Pancreas (tissue), 10 donors: ENCODE data around the gene KIAA1191. TPM values are rescaled to one million over a fixed set of nuclear protein-coding genes. Genes with fewer than 3 reads are reported as not detected.
A peak's percentile ranks its signal among the peaks of the same experiment; 100 is the strongest.

Source experiments
- ATAC-seq, 4 donors: fragments of 200-7000 bp; cut with Tn5 transposase; one replicate each; pipeline versions ENCODE4 v1.8.0 to v1.9.1; 2020; ENCODE audit warnings: mild to moderate bottlenecking in 4 of 4, moderate library complexity in 4 of 4
- DNase-seq, 6 donors: peaks; one replicate each; pipeline ENCODE4 v3.0.0-alpha.2; 2020
- FAIRE-seq: peaks from 2 replicates; lab custom pipeline; 2012; peaks lifted over from hg19 to GRCh38; lab: Jason Lieb, UNC
- H3K27ac ChIP-seq, 4 donors: fragments of 200-600 bp; sonication (generic); 1 replicate in 3 of 4; 2 replicates in 1 of 4; pipeline versions ENCODE4 v1.5.0 to v1.8.0; 2020
- H3K27me3 ChIP-seq, 4 donors: fragments of 200-600 bp; one replicate each; pipeline ENCODE4 v1.8.0; 2021
- H3K36me3 ChIP-seq, 3 donors: fragments of 200-600 bp; sonication (generic) in 1 of 3; one replicate each; pipeline versions ENCODE4 v1.5.0 to v1.8.0; 2020 to 2021
- H3K4me1 ChIP-seq, 3 donors: fragments of 200-600 bp; one replicate each; pipeline ENCODE4 v1.8.0; 2021
- H3K4me3 ChIP-seq, 4 donors: fragments of 200-600 bp; sonication (generic) in 2 of 4; one replicate each; pipeline versions ENCODE4 v1.5.0 to v1.8.0; 2020 to 2021
- H3K9me3 ChIP-seq, 4 donors: fragments of 200-600 bp; one replicate each; pipeline ENCODE4 v1.8.0; 2021
- CTCF ChIP-seq, 4 donors: fragments of 200-600 bp; sonication (generic) in 3 of 4; IDR thresholded peaks; one replicate each; pipeline versions ENCODE4 v1.5.0 to v1.8.0; 2021; ENCODE audit warnings: antibody characterized with exemption in 4 of 4
- WGBS, 2 donors: extraction: QIAGEN DNeasy Blood & Tissue Kit; methylation state at CpG; one replicate each; pipeline ENCODE4 v1.1.7; 2013; 5-methylcytosine and 5-hydroxymethylcytosine counted together
- intact Hi-C, 3 donors: fragments of 100-400 bp; cut with DNase I; formaldehyde crosslinking; loops; one replicate each; pipeline versions ENCODE4 v1.11.1 to v1.14.2; 2022
- polyA plus RNA-seq, 2 donors: library from polyadenylated mRNA; stranded (reverse); fragments of 200-250 nt; gene quantifications; one replicate each; pipeline ENCODE4 v1.2.3, GENCODE V29; 2013
- total RNA-seq, 6 donors: library from RNA; stranded (reverse); fragmentation: NEBNext Ultra II Directional in 4 of 6; extraction: Animal tissue kit (Norgen Biotek cat#: 25700) in 4 of 6; gene quantifications; one replicate each; pipeline versions ENCODE4 v1.2.1 to v1.2.4, GENCODE V29; 2021 to 2023
- donor health status: healthy with polysubstance abuse.
- donor health status: DM: no; HTN: no; CAD: no; lungs with moderate emphysema.
- donor health status: DM: no; HTN: no; CAD: no.
- donor health status: control.
- donor health status: control.
- donor health status: Bipolar disorder and iron deficiency.
- donor health status: DM: yes; HTN: yes; CAD: no.
- donor health status: DM: no; HTN: no; CAD: no.
- donor health status: DM: no; HTN: no; CAD: no.
- donor health status: DM: yes; HTN: yes; CAD: no.

Gene KIAA1191
- total and polyA plus RNA-seq, 8 donors = 28.7 to 58.5 (median 42.2) TPM

GRCh38 chr5:176394096-176394495 is 32.5 kb upstream of the KIAA1191 start:
- Histone ChIP-seq H3K4me3 (no peak overlapping the region), H3K4me1 (peaks cover 0 to 8% (median 0%) of the 10 kb centered on the region in 3 donors), H3K36me3 (peaks cover 0 to 5% (median 0%) of the 10 kb centered on the region in 3 donors), H3K27ac (no peak overlapping the region), H3K9me3 (no peaks in the 10 kb centered on the region), H3K27me3 (no peaks in the 10 kb centered on the region)
- intact Hi-C loops = no loop called here
- 93 to 96% methylated on average over 9 of the region's 9 CpGs for WGBS, 2 donors
- no peak for FAIRE-seq
- no peak for TF ChIP-seq CTCF (IDR thresholded peaks at IDR 0.05)
- ATAC-seq = no peak
- DNase-seq = peak in 1 of 6 donors; percentile 38

GRCh38 chr5:176392526-176392925 is 31.0 kb upstream of the KIAA1191 start:
- peak in 1 of 6 donors; percentile 56 for DNase-seq
- H3K4me3 ChIP-seq = no peak overlapping the region

DNA sequence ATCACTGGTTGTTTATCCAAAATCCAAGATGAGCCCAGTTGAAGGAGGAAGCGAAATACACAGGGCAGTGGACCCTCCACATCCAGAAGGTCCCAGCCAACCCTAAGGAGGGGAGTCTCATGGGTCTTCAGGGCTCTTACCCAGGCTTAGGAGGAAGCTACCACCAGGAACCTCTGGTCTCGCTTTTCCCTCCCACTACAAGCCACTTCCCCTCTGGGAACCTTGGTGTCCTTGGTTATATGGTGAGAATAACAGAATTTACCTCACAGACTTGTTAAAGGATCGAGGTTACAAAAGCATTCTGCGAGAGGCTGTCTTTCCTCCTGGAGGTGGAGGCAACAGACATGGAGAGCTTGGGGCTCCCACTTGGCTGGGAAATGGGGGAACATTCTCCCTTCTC is 30.4 kb upstream of the KIAA1191 start:
- Histone ChIP-seq H3K36me3 (peaks cover 0 to 5% (median 0%) of the 10 kb centered on the region in 3 donors), H3K4me3 (no peak overlapping the region), H3K27ac (no peak overlapping the region), H3K4me1 (peaks cover 0 to 18% (median 0%) of the 10 kb centered on the region in 3 donors), H3K27me3 (no peaks in the 10 kb centered on the region), H3K9me3 (no peaks in the 10 kb centered on the region)
- intact Hi-C loops = no loop called here
- 90 to 91% methylated on average over 4 of the region's 4 CpGs for WGBS, 2 donors
- DNase-seq (no peak), ATAC-seq (no peak), FAIRE-seq (no peak)
- TF ChIP-seq CTCF (IDR thresholded peaks at IDR 0.05) = no peak

More at GRCh38 chr5:176392526-176392925, 31.0 kb upstream of the KIAA1191 start:
- H3K27ac ChIP-seq = no peak overlapping the region
- H3K9me3 ChIP-seq = no peaks in the 10 kb centered on the region
- H3K27me3 ChIP-seq = no peaks in the 10 kb centered on the region
- H3K4me1 ChIP-seq = peaks cover 0 to 12% (median 0%) of the 10 kb centered on the region in 3 donors
- TF ChIP-seq CTCF (IDR thresholded peaks at IDR 0.05) = no peak
- ATAC-seq = no peak
- intact Hi-C loops = no loop called here
- WGBS, 2 donors = 89 to 90% methylated on average over 11 of the region's 11 CpGs
- peaks cover 0 to 5% (median 0%) of the 10 kb centered on the region in 3 donors for H3K36me3 ChIP-seq
- FAIRE-seq = no peak

DNA sequence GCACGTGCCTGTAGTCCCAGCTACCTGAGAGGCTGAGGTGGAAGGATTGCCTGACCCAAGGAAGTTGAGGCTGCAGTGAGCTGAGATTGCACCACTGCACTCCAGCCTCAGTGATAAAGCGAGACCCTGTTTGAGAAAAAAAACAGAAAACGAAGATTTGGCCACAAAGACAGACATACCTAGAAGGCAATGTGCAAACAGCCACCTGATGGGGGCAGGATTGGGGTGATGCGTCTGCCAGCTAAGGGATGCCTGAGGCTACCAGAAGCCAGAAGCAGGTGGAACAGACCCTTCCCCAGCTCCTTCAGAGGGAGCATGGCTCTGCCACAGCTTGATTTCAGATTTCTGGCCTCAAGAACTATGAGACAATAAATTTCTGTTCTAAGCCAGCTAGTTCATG is 29.9 kb upstream of the KIAA1191 start:
- 89 to 92% methylated on average over 4 of the region's 4 CpGs for WGBS, 2 donors
- Histone ChIP-seq H3K4me1 (peaks cover 0 to 23% (median 0%) of the 10 kb centered on the region in 3 donors), H3K4me3 (no peak overlapping the region), H3K9me3 (no peaks in the 10 kb centered on the region), H3K27ac (no peak overlapping the region), H3K27me3 (no peaks in the 10 kb centered on the region), H3K36me3 (peaks cover 0 to 5% (median 0%) of the 10 kb centered on the region in 3 donors)
- no peak for FAIRE-seq
- no peak for TF ChIP-seq CTCF (IDR thresholded peaks at IDR 0.05)
- no peak for ATAC-seq
- DNase-seq = no peak
- intact Hi-C loops = no loop called here
